Right atrium auricular region (tissue), 2 donors: ENCODE measurements around the gene P2RX7. TPM values are rescaled to one million over a fixed set of nuclear protein-coding genes. Genes with fewer than 3 reads are reported as not detected.
A peak's percentile ranks its signal among the peaks of the same experiment; 100 is the strongest.

Source experiments
- DNase-seq: peaks from one replicate; pipeline ENCODE4 v3.0.0-alpha.2; 2019; ENCODE audit warnings: low spot score
- H3K27ac ChIP-seq, 2 donors: fragments of 200-600 bp; sonication (generic); 1 replicate in 1 of 2; 2 replicates in 1 of 2; pipeline ENCODE4 v1.5.1; 2016 to 2019
- H3K27me3 ChIP-seq, 2 donors: fragments of 200-600 bp; sonication (generic); one replicate each; pipeline versions ENCODE4 v1.5.1 to v1.6.0; 2017 to 2019
- H3K36me3 ChIP-seq: fragments of 200-600 bp; sonication (generic); one replicate; pipeline ENCODE4 v1.5.1; 2016
- H3K4me1 ChIP-seq, 2 donors: fragments of 200-600 bp; sonication (generic); one replicate each; pipeline versions ENCODE4 v1.5.1 to v1.6.0; 2017 to 2019
- H3K4me3 ChIP-seq, 2 donors: fragments of 200-600 bp; sonication (generic); 1 replicate in 1 of 2; 2 replicates in 1 of 2; pipeline ENCODE4 v1.5.1; 2017 to 2019; ENCODE audit warnings: mild to moderate bottlenecking in 1 of 2, moderate library complexity in 1 of 2
- H3K9me3 ChIP-seq, 2 donors: fragments of 200-600 bp; sonication (generic); one replicate each; pipeline ENCODE4 v1.5.1; 2019
- CTCF ChIP-seq, 2 donors: fragments of 200-600 bp; sonication (generic); IDR thresholded peaks; one replicate each; pipeline ENCODE4 v1.5.1; 2019; ENCODE audit warnings: antibody characterized with exemption in 2 of 2
- total RNA-seq, 2 donors: library from RNA; depleted of rRNA; stranded (reverse); fragments of >200 nt; gene quantifications; one replicate each; pipeline ENCODE4 v1.1.0, GENCODE V29; 2016

P2RX7 gene
- total RNA-seq, 2 donors from 2014 or later = 1.3 to 1.9 TPM

GRCh38 chr12:121092034-121092433 lies 40.6 kb upstream of the P2RX7 start:
- H3K36me3 ChIP-seq = no peaks in the 10 kb centered on the region
- no peak for TF ChIP-seq CTCF (IDR thresholded peaks at IDR 0.05)
- no peaks in the 10 kb centered on the region for H3K27me3 ChIP-seq
- H3K27ac ChIP-seq = no peak overlapping the region
- peaks cover 0 to 12% of the 10 kb centered on the region in 2 donors for H3K4me1 ChIP-seq
- peak; percentile 30 for DNase-seq
- no peak overlapping the region for H3K4me3 ChIP-seq
- H3K9me3 ChIP-seq = no peaks in the 10 kb centered on the region

DNA sequence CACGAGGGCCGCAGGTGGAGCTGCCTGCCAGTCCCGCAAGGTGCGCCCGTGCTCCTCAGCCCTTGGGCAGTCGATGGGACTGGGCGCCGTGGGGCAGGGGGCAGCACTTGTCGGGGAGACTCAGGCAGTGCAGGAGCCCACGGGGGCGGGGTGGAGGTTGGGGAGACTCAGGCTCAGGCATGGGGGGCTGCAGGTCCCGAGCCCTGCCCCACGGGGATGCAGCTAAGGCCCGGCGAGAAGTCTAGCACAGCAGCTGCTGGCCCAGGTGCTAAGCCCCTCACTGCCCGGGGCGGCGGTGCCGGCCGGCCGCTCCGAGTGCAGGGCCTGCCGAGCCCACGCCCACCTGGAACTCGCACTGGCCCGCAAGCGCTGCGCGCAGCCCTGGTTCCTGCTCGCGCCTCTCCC lies 39.2 kb upstream of the P2RX7 start:
- H3K4me3 ChIP-seq = no peak overlapping the region
- DNase-seq = peak; percentile 44
- no peaks in the 10 kb centered on the region for H3K36me3 ChIP-seq
- peaks cover 0 to 12% of the 10 kb centered on the region in 2 donors for H3K4me1 ChIP-seq
- H3K27ac ChIP-seq = no peak overlapping the region
- no peaks in the 10 kb centered on the region for H3K9me3 ChIP-seq
- no peak for TF ChIP-seq CTCF (IDR thresholded peaks at IDR 0.05)
- H3K27me3 ChIP-seq = no peaks in the 10 kb centered on the region

DNA sequence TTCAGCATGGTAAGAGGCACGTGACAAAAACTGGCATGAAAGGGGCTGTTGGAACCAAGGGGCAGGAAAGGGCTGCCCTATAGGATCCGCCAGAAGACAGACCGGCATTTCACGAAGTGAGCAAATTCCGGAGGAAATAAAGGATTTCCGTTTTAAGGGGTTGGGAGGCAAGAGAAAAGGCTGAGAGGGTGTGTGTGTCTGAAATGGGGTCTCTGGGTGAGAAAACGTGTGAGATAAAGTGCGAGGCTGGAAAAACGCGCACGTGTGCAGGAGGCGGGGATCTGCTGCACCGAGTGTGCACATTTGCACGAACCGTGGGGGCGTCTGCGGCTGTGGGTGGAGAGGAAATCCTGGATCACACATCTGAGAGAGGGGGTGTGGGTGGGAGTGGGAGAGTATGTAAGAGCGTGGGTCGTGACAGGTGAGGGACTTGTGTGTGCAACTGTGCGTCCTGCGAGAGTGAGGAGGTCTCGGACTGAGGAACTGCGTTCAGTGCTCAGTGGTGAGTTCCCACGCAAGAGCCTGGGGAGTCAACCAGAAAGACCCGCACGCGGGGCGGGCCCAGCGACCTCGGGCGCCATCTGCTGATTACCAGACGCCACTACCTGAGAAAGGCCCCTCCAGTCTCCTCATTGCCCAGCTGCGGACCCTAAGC lies 37.0 kb upstream of the P2RX7 start:
- Histone ChIP-seq H3K27me3 (no peaks in the 10 kb centered on the region), H3K27ac (no peak overlapping the region), H3K36me3 (no peaks in the 10 kb centered on the region), H3K4me1 (peaks cover 0 to 12% of the 10 kb centered on the region in 2 donors), H3K4me3 (peak overlapping the region in 1 of 2 donors; percentile 31), H3K9me3 (peaks cover 0 to 10% of the 10 kb centered on the region in 2 donors)
- TF ChIP-seq CTCF (IDR thresholded peaks at IDR 0.05) = peak; percentile 82 to 87
- DNase-seq = peak; percentile 78

GRCh38 chr12:121096199-121096798 lies 36.4 kb upstream of the P2RX7 start:
- H3K4me3 ChIP-seq = peak overlapping the region in 1 of 2 donors; percentile 31
- H3K27me3 ChIP-seq = no peaks in the 10 kb centered on the region
- H3K4me1 ChIP-seq = peaks cover 0 to 12% of the 10 kb centered on the region in 2 donors
- H3K36me3 ChIP-seq = no peaks in the 10 kb centered on the region
- peak in 1 of 2 donors; percentile 31 for TF ChIP-seq CTCF (IDR thresholded peaks at IDR 0.05)
- H3K9me3 ChIP-seq = peaks cover 0 to 10% of the 10 kb centered on the region in 2 donors
- DNase-seq = no peak
- H3K27ac ChIP-seq = no peak overlapping the region

DNA sequence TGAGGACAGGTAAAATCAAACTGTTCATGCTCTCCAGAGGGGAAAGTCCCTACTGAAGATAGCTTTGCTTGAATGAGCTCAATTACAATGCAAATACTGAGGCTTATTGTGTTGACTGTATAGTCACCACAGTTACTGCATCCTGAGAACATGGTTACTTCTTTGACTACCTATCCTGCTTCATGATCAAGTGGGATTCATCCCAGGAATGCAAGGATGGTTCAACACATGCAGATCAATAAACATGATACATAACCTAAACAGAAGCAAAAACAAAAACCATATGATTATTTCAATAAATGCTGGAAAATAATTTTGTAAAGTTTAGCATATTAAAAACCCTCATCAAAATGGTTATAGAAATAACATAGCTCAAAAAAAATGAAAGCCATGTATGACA lies 32.9 kb upstream of the P2RX7 start:
- H3K4me3 ChIP-seq = no peak overlapping the region
- peaks cover 0 to 10% of the 10 kb centered on the region in 2 donors for H3K9me3 ChIP-seq
- DNase-seq = no peak
- peaks cover 0 to 12% of the 10 kb centered on the region in 2 donors for H3K4me1 ChIP-seq
- no peaks in the 10 kb centered on the region for H3K27me3 ChIP-seq
- no peak overlapping the region for H3K27ac ChIP-seq
- no peak for TF ChIP-seq CTCF (IDR thresholded peaks at IDR 0.05)
- H3K36me3 ChIP-seq = no peaks in the 10 kb centered on the region
